Esophagus muscularis mucosa (tissue), 4 donors: ENCODE data around the gene SV2C. TPM values are rescaled to one million over a fixed set of nuclear protein-coding genes. Genes with fewer than 3 reads are reported as not detected.

ENCODE experiments used
- DNase-seq: peaks from one replicate; pipeline ENCODE4 v3.0.0-alpha.2; 2017; ENCODE audit errors: extremely low spot score
- H3K27ac ChIP-seq, 4 donors: fragments of 200-600 bp; sonication (generic); replicated peaks in 1 of 4; 1 replicate in 3 of 4; 2 replicates in 1 of 4; pipeline ENCODE4 v1.5.1; 2016 to 2019; ENCODE audit warnings: mild to moderate bottlenecking in 1 of 4
- H3K27me3 ChIP-seq, 4 donors: fragments of 200-600 bp; sonication (generic); one replicate each; pipeline versions ENCODE4 v1.5.1 to v1.6.0; 2016 to 2019
- H3K36me3 ChIP-seq, 4 donors: fragments of 200-600 bp; sonication (generic); one replicate each; pipeline ENCODE4 v1.5.1; 2016 to 2019
- H3K4me1 ChIP-seq, 4 donors: fragments of 200-600 bp; sonication (generic); one replicate each; pipeline ENCODE4 v1.5.1; 2016 to 2019
- H3K4me3 ChIP-seq, 4 donors: fragments of 200-600 bp; sonication (generic); 1 replicate in 2 of 4; 2 replicates in 2 of 4; pipeline ENCODE4 v1.5.1; 2016 to 2019; ENCODE audit warnings: mild to moderate bottlenecking in 4 of 4, moderate library complexity in 1 of 4
- H3K9me3 ChIP-seq, 4 donors: fragments of 200-600 bp; sonication (generic); 1 replicate in 3 of 4; 2 replicates in 1 of 4; pipeline ENCODE4 v1.5.1; 2016 to 2019
- CTCF ChIP-seq, 3 experiments: fragments of 200-600 bp in 2 of 3; fragments of 450-650 bp in 1 of 3; sonication (generic) in 2 of 3; IDR thresholded peaks; one replicate each; pipeline ENCODE4 v1.5.1; 2017 to 2019; ENCODE audit warnings: antibody characterized with exemption in 3 of 3, mild to moderate bottlenecking in 2 of 3, moderate library complexity in 1 of 3
- EP300 ChIP-seq: sonication (generic); formaldehyde crosslinking; IDR thresholded peaks from one replicate; pipeline ENCODE4 v1.6.1; 2017; ENCODE audit warnings: antibody characterized with exemption
- POLR2A ChIP-seq: fragments of 450-650 bp; IDR thresholded peaks from one replicate; pipeline ENCODE4 v1.6.1; 2017; ENCODE audit warnings: antibody characterized with exemption, moderate library complexity, mild to moderate bottlenecking, low read depth
- POLR2AphosphoS5 ChIP-seq, 2 donors: sonication (generic); formaldehyde crosslinking; IDR thresholded peaks; one replicate each; pipeline ENCODE4 v1.6.1; 2017; ENCODE audit warnings: antibody characterized with exemption in 2 of 2
- WGBS: methylation state at CpG from one replicate; pipeline ENCODE4 v1.1.5; 2018; 5-methylcytosine and 5-hydroxymethylcytosine counted together
- intact Hi-C: fragments of 100-400 bp; cut with DNase I; formaldehyde crosslinking; loops from one replicate; pipeline ENCODE4 v1.15.1; 2023
- total RNA-seq, 4 donors: library from RNA; depleted of rRNA; stranded (reverse); fragments of >200 nt; gene quantifications; one replicate each; pipeline versions ENCODE4 v1.1.0 to v1.2.1, GENCODE V29; 2016

Gene SV2C
- total RNA-seq, 4 donors from 2014 or later, result 0.23 to 0.99 (median 0.47) TPM

- no peak for DNase-seq
- intact Hi-C loops, result no loop called here
- peak in 2 of 3 experiments; percentile 21 to 29 for TF ChIP-seq CTCF (IDR thresholded peaks at IDR 0.05)
- no peak for TF ChIP-seq POLR2A
- no peak for TF ChIP-seq EP300
These were observed 8.6 kb upstream of the SV2C start for GRCh38 chr5:76074487-76075065.

GRCh38 chr5:76081811-76082771 is 1.1 kb upstream of the SV2C start:
- WGBS, result 4% methylated on average over 39 of the region's 45 CpGs
- Histone ChIP-seq H3K9me3 (no peaks in the 10 kb centered on the region), H3K4me1 (peaks cover 7 to 35% (median 33%) of the 10 kb centered on the region in 4 donors), H3K4me3 (peak overlapping the region in 3 of 4 donors; percentile 12 to 41 (median 35)), H3K27me3 (peaks cover 0 to 82% (median 23%) of the 10 kb centered on the region in 4 donors), H3K27ac (no peak overlapping the region), H3K36me3 (no peaks in the 10 kb centered on the region)
- no peak for DNase-seq
- TF ChIP-seq EP300 (no peak), POLR2A (no peak)
- intact Hi-C loops, result no loop called here

More at GRCh38 chr5:76074487-76075065, 8.6 kb upstream of the SV2C start:
- H3K27ac ChIP-seq, result no peak overlapping the region
- peaks cover 0 to 25% (median 0%) of the 10 kb centered on the region in 4 donors for H3K27me3 ChIP-seq
- no peaks in the 10 kb centered on the region for H3K9me3 ChIP-seq
- WGBS, result 51% methylated on average over 2 of the region's 2 CpGs
- no peaks in the 10 kb centered on the region for H3K4me1 ChIP-seq
- H3K4me3 ChIP-seq, result no peak overlapping the region
- no peaks in the 10 kb centered on the region for H3K36me3 ChIP-seq

GRCh38 chr5:76083555-76084495 is 642 bp downstream of the SV2C start:
- TF ChIP-seq EP300 (no peak), POLR2AphosphoS5 (IDR thresholded peaks at IDR 0.05) (no peak), POLR2A (no peak), CTCF (IDR thresholded peaks at IDR 0.05) (no peak)
- intact Hi-C loops, result no loop called here
- no peaks in the 10 kb centered on the region for H3K9me3 ChIP-seq
- H3K36me3 ChIP-seq, result no peaks in the 10 kb centered on the region
- peaks cover 7 to 35% (median 33%) of the 10 kb centered on the region in 4 donors for H3K4me1 ChIP-seq
- no peak overlapping the region for H3K27ac ChIP-seq
- peak overlapping the region; percentile 20 to 41 (median 32) for H3K4me3 ChIP-seq
- peaks cover 0 to 81% (median 23%) of the 10 kb centered on the region in 4 donors for H3K27me3 ChIP-seq
- WGBS, result 2% methylated on average over 19 of the region's 50 CpGs
- DNase-seq, result no peak

GRCh38 chr5:76084496-76085242 is 1.5 kb downstream of the SV2C start:
- Histone ChIP-seq H3K36me3 (no peaks in the 10 kb centered on the region), H3K4me1 (peaks cover 7 to 35% (median 33%) of the 10 kb centered on the region in 4 donors), H3K9me3 (no peaks in the 10 kb centered on the region), H3K27ac (no peak overlapping the region), H3K27me3 (peaks cover 0 to 80% (median 23%) of the 10 kb centered on the region in 4 donors), H3K4me3 (peak overlapping the region; percentile 20 to 35 (median 30))
- 2% methylated on average over 36 of the region's 74 CpGs for WGBS
- intact Hi-C loops, result no loop called here
- no peak for TF ChIP-seq POLR2A
- TF ChIP-seq POLR2AphosphoS5 (IDR thresholded peaks at IDR 0.05), result no peak
- no peak for TF ChIP-seq CTCF (IDR thresholded peaks at IDR 0.05)
- TF ChIP-seq EP300, result no peak
- DNase-seq, result no peak
